Right lobe of liver (tissue), 4 donors: ENCODE measurements around the gene C6orf62.

Experiments used
- CTCF ChIP-seq, 4 donors: fragments of 200-600 bp in 3 of 4; fragments of 450-650 bp in 1 of 4; IDR thresholded peaks; one replicate each; pipeline versions ENCODE4 v1.5.1 to v1.8.0; 2016 to 2022; ENCODE audit warnings: antibody characterized with exemption in 4 of 4, mild to moderate bottlenecking in 2 of 4
- POLR2A ChIP-seq: fragments of 450-650 bp; IDR thresholded peaks from one replicate; pipeline ENCODE4 v1.6.1; 2017; ENCODE audit warnings: antibody characterized with exemption, mild to moderate bottlenecking
- donor health status: DM: no; HTN: no; CAD: no.
- donor health status: DM: no; HTN: no; CAD: no.
- donor health status: DM: no; HTN: yes; CAD: no.

- no peak for TF ChIP-seq CTCF (IDR thresholded peaks at IDR 0.05)
- TF ChIP-seq POLR2A: no peak
These were observed 42.9 kb upstream of the C6orf62 start for GRCh38 chr6:24761851-24762250.
